Measurements from ENCODE around the gene CARD8.
A peak's percentile ranks its signal among the peaks of the same experiment; 100 is the strongest.
"Not testable (repeated sequence)": the region's sequence is repeated elsewhere in the genome, so short reads cannot be mapped to it uniquely, and the experiment has no call there.

Gene CARD8, protein sequence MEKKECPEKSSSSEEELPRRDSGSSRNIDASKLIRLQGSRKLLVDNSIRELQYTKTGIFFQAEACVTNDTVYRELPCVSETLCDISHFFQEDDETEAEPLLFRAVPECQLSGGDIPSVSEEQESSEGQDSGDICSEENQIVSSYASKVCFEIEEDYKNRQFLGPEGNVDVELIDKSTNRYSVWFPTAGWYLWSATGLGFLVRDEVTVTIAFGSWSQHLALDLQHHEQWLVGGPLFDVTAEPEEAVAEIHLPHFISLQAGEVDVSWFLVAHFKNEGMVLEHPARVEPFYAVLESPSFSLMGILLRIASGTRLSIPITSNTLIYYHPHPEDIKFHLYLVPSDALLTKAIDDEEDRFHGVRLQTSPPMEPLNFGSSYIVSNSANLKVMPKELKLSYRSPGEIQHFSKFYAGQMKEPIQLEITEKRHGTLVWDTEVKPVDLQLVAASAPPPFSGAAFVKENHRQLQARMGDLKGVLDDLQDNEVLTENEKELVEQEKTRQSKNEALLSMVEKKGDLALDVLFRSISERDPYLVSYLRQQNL

DNA sequence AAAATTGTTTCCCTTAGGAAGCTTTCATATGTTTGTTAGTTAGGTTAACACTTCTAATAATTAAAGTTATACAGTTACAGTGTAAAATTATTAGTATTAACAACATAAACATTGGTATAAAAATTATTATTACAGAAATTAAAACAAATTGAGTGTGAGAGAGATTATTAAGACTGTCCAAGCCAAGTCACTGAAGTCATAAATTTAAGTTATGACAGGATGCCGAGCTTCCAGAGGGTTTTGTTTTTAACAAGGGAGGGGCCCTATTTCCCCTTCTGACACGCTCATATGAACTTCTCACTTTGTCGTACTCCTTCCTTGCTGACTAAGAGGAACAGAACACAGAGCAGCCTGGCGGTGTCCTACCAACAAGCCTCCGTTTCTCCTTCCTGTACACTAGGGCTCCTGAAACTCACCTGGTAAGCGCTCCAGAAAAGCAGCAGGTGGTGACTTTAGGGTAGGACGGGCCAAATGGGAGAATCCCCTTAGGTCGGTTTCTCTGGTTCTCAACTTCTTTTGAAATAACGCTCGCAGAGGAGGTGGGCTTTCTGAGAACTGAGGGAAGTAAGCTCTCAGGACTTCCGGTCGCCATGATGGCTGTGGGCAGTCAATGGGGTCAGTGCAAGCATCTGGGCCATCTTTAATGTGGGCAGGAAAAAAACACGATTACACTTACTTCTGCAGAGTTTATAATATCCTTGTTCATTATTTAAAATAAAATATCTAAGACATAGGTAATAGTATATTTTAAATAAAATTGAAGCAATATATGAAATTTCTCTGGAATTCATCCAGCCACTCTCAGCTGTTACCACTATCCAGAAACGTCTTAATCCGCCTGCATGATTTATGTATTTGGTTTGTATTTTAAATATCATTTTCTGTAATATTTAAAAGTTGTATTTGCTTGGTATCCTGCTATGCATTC, at the start of gene CARD8:
CARD8 (minus strand) TSS at position 537 of the 928 bp plus-strand sequence. CDS start 14,892 bp downstream, outside the sequence.
- peak; percentile 84 for DNase-seq (ENCODE audit: low spot score)

DNA sequence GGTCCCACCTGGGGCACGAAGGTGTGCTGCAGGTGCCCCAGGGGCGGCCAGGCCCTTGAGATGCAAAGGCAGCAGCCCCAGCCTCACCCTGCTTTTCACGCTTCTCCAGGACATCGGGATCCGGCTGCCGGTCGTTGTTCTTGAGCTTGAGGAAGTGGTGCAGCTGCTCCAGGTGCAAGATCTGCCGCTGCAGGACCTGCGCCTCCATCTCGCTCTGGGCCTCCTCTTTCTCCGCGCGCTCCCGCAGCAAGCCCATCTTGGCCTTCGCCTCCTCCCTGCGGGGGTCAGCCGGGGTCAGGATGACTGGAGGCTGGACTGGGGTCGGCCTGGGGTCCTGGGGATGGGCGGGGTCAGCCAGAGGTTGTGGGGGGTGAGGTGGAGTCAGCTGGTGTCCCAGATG, 48.2 kb upstream of the CARD8 start:
- DNase-seq (ENCODE audit: low spot score), result no peak

DNA sequence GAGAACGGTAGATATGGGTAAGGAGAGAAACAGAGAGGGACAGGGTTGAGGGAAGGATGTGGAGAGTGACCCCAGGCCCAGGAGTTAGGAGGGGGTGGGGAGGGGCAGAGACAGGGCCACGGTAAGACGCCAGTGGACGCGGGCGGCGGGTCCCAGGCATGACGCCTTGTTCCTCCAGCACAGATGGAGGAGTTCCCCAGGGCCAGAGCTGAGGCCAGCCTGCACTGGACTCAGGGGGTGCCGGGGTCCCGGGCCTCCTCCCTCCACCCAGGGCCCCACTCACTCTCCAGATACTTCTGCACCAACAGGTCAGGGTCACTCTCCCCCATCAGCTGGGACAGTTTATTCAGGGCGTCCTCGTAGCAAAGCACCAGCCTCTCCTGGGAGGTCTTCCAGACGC, 47.7 kb upstream of the CARD8 start:
- DNase-seq (ENCODE audit: low spot score), result no peak

DNA sequence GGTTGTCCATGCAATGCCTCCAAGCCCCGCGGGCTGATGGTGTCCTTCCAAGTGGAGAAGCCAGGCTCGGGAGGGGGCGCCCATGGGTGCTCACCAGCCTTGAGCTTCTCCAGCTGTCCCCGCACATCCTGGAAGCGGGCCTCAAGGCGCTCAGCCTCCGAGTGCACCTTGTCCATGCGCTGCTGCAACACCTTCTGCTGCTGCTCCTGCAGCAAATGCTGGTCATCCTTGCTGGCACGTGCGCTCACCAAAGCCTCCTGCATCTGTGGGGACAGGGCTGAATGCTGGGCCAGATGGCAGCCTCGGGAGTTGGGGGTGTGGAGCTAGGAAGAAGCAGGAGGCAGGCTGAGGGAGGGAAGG, 46.9 kb upstream of the CARD8 start:
- DNase-seq (ENCODE audit: low spot score), result no peak

DNA sequence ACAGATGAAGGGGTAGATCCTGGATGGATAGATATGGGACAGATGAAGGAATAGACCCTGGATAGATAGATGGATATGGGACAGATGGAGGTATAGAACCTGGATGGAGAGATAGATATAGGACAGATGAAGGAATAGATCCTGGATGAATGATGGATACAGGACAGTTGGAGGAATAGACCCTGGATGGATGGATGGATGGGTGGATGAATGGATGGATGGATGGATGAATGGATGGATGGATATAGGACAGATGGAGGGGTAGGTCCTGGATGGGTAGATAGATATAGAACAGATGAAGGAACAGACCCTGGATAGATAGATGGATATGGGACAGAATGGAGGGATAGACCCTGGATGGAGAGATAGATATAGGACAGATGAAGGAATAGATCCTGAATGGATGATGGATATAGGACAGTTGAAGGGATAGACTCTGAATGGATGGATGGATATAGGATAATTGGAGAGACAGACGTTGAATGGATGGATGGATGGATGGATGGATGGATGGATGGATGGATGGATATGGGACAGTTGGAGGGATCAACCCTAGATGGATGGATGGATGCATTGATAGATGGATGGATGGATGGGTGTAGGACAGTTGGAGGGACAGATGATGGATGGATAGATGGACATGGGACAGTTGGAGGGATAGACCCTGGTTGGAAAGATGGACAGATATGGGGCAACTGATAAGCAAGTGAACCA, 46.3 kb upstream of the CARD8 start:
- DNase-seq (ENCODE audit: low spot score), result no peak

DNA sequence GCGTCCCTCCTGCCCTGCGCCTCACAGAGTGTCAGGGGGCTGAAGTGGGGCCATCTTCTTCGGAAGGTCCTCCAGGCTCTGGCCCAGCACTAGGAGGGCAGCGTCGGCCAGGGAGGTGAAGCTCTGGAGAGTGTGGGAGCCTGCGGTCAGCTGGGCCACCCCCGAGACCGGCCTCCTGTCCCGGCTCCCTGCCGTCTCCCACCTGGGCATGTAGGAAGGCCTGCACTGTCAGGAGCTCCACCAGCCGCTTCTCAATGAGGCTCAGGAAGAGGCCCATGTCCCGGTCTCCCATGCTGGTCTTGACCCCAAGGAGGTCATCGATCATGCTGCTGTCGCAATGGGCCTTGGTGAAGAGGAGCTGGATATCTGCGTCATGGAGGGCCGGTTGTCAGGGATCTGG, 42.3 kb upstream of the CARD8 start:
- no peak for DNase-seq (ENCODE audit: low spot score)

DNA sequence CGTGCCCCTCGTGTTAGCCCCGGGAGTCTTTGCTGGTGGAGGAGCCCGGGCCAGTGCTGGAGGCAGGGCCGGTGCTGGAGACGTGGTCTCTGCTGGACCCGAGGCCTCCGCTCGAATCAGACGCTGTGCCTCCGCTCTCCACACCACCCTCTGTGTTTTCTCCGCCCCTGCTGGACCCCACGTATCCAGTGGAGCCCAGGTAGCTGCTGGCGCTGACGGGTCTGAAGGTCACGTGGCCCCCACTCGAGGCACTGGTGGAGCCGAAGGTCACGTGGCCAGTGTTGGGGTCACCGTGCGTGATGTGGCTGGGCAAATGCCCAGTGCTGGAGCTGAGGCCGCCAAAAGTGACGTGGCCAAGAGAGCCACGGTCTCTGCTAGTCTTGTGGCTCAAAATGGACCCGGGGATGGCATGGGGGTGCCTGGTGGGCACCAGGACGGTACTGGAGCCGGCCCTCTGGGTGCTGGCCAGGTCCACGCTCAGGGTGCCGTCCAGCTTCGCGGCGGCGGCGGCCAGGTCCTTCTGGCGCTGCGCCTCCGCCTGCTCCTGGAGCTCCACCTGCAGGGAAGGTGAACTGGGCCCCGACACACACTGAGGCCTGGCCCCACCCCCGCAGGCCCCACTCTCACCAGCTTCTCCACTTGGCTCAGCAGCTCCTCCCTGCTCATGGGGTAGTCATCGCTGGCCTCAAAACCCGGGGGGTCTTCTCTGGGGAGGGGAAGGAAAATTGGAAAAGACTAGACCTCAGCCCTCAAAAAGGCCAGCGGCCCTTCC, 41.4 kb upstream of the CARD8 start:
- no peak for DNase-seq (ENCODE audit: low spot score)

DNA sequence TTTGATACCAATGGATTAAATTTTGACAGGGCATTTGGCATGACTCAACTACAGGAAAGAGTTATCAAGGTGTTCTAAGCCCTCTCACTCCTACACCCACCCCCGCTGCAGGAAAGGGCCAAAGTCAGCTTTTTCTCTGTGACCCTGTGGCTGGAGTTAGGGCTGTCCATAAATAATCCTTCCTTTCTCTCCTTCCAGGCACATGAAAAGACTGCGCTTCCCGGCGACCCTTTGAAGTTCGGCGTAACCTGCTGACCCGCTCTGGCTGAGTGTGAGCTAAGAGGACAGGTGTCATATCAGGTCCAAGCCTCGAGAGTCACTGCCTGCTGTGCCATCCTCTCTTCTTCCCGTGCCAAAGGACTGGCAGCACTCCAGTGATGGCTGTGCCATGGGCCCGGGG, 39.7 kb upstream of the CARD8 start:
- DNase-seq (ENCODE audit: low spot score), result no peak

DNA sequence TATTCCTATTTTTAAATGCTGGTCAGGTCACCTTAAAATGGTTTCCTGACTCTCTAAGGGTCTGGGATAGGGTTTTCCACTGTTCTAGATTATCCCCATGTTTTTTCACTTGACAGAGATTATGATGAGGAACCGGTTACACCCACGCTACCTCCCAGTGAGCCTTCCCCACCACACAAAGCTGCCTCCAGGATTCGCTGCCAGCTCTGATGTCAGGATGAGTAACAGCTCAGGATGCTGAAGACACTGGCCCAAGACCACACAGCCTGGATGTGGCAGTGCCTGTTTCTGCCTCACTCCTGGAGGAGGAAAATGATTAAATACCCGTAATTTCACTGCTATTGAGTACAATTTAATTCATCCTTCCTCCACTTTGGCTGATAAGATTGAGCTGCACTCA, 37.1 kb upstream of the CARD8 start:
- DNase-seq (ENCODE audit: low spot score), result no peak

DNA sequence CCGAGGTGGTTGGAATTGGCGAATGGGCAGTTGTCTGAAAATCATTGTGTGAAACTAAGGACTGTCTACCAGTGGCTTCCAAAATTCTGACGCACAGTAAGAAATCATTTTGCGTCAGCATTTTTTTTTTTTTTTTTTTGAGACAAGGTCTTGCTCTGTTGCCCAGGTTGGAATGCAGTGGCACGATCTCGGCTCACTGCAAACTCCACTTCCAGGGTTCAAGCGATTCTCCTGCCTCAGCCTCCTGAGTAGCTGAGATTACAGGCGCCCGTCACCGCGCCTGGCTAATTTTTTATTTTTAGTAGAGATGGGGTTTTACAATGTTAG, 35.7 kb upstream of the CARD8 start:
- DNase-seq (ENCODE audit: low spot score), result not testable (repeated sequence)

DNA sequence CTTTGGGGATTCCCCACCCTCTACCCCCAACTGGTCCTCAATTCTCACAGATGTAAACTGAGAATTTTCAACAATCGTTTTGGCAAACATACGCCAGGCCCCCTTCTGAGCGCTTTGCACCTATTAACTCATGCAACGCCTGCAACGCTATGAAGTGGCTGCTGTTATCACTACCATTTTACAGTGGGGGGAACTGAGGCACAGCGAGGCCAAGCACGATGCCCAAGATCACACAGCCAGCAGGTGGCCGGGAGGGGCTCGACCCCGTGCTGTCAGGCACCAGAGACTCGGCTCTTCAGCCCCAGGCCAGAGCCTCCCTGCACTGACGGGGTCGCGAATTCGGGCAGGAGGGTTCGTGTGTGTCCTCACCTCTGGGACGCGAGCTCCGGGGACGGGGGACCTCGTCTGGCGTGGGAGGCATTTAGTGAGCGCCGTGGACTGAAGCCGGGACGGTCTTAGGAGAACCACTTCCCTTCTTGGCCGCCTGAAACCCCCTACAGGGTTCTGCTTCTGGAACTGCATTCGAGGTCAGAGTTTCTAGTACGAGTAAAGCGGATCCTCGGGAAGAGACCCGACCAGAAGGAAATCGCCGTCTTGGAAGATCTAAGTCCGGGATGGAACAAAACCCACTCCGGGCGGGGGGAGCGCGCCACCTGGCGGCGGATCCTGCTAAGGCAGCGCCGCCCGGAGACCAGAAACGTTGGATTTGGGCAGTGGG, 35.2 kb upstream of the CARD8 start:
- DNase-seq (ENCODE audit: low spot score), result peak; percentile 42

DNA sequence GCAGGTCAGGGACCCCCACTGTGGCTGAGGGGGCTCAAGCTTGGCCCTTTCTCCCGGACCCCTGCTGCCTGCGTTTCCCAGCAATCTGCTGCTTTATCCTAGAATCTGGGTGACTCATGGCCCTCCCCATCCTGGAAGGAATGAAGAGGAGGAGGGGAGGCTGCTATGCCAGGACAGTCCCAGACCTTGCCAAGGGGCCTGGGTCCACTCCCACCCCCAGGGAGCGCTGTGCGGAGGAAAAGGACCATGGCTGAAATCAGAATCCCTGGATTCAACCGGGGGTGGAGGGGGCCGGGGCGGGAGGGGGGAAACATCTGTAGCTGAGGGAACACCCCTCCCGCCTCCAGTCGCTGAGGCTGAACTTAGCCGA, 34.7 kb upstream of the CARD8 start:
- no peak for DNase-seq (ENCODE audit: low spot score)

DNA sequence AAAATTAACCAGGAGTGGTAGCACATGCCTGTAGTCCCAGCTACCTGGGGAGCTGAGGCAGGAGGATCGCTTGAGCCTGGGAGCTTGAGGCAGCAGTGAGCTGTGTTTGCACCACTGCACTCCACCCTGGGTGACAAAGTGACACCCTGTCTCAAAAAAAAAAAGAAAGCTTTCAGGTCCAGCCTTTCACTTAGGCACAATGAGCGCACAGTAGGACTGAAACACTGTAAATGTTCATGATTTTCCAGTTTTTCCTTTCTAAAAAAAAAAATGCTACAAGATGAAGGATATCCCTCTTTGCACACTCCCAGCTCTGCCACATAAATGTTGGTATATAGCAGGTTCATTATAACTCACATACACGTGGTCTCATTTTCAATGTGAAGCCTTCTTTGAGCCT, 32.0 kb upstream of the CARD8 start:
- DNase-seq (ENCODE audit: low spot score), result no peak

DNA sequence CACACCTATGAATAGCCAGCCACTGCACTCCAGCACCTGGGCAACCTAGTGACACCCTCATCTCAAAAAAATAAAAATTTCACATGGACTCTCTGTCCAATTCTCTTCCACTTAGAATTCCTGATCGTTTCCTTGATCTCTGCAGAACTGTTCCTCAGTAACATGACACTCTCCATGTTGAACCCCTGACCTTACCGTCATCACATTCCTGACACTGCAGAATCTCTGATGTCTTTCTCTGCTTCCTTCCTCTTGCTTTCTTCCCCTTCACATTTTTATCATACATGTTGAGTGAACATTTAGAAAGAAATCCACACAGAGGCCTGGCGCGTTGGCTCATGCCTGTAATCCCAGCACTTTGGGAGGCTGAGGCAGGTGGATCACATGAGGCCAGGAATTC, 29.2 kb upstream of the CARD8 start:
- no peak for DNase-seq (ENCODE audit: low spot score)

DNA sequence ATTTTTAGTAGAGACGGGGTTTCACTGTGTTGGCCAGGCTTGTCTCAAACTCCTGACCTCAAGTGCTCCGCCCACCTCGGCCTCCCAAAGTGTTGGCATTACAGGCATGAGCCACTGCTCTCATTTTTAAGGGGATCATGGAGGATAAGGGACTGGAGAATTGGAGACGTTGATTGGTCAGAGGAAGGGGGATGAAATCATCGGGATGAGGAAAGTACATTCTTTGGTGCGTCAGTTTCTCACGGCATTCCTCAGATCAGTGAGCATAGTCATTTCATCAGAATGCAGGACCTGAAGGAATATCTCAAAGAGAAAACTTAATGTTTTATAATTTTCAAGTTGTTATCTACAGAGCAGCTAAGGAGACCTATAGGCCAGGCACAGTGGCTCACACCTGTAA, 28.2 kb upstream of the CARD8 start:
- no peak for DNase-seq (ENCODE audit: low spot score)

DNA sequence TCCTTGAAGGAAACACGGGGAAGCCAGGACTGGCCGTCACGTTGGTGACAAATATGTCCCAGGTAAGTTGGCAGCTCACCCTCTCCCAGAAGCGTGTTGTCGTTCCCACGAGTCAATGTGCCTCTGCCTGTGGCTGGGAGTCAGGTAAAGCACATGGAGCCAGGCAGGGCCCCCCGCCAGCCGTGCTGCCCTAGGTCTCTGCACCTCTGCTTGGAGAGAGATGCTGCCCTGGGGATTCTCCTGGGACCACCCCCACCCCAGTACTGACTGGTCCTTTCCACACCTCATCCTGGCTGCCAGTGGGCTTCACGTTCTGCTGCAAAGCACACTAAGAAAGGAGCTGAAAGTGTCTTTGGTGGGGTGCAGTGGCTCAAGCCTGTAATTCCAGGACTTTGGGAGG, 24.0 kb upstream of the CARD8 start:
- DNase-seq (ENCODE audit: low spot score), result no peak

DNA sequence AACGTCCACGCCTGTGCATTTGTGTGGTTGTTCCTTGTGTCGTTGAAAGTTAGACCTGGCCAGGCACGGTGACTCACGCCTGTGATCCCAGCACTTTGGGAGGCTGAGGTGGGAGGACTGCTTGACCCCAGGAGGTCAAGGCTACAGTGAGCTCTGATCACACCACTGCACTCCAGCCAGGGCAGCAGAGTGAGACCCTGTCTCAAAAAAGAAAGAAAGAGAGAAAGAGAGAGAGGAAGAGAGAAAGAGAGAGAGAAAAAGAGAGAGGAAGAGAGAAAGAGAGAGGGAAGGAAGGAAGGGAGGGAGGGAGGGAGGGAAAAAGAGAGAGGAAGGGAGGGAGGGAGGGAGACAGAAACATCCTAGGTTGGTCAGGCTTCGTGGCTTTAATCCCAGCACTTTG, 19.2 kb upstream of the CARD8 start:
- DNase-seq (ENCODE audit: low spot score), result no peak

DNA sequence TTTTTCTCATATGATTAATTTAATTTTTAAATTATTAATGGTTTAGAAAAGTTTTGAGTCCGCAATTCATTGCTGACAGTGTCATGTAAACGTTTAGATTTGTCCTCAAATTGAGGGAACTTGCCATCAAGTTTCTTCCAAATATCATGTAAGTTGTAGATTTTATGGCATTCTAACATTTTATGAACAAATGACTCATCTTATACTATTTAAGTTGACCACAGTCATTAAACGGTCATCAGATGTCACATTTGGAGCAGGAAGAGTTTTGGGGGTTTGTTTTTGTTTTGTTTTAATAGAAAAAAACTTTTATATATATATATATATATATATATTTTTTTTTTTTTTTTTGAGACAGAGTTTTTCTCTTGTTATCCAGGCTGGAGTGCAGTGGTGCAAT, 18.5 kb upstream of the CARD8 start:
- DNase-seq (ENCODE audit: low spot score), result no peak

DNA sequence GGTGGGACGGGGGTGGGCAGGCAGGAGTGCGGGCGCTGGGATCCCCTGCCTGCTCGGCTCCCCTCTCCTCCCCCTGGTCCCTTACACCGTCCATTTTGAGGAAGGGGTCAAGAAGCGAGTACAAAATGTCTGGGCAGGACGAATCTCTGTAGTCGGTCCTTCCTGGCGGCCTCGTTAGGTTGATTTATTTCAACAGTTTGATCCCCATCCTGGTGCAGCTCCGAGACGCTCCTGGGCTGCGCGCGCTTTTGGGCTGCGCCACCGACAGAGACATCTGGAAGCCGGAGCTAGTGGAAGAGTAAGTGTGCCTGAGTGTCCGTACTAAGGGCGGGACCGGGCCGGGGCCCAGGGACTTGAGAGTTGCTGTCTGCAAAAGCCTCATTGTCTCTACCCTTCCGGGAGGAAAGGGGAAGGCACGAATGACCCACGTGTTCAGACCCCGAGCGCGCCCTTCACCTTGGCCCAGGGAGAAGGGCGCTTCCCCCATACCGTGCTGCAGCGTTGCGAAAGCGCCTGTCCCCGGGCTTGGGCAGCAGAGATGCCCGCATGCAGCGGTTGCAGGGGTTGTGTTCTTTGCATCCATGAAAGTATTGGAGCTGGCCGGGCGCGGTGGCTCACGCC, 15.9 kb upstream of the CARD8 start:
- DNase-seq (ENCODE audit: low spot score), result no peak

DNA sequence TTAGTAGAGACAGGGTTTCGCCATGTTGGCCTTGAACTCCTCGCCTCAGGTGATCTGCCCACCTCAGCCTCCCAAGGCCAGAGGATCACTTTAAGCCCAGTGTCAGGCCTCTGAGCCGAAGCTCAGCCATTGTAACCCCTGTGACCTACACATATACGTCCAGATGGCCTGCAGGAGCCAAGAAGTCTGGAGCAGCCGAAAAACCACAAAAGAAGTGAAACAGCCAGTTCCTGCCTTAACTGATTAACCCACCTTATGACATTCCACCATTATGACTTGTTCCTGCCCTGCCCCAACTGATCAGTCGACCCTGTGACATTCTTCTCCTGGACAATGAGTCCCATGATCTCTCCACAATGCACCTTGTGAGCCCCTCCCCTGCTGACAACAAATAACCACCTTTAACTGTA, 13.9 kb upstream of the CARD8 start:
- not testable (repeated sequence) for DNase-seq (ENCODE audit: low spot score)

DNA sequence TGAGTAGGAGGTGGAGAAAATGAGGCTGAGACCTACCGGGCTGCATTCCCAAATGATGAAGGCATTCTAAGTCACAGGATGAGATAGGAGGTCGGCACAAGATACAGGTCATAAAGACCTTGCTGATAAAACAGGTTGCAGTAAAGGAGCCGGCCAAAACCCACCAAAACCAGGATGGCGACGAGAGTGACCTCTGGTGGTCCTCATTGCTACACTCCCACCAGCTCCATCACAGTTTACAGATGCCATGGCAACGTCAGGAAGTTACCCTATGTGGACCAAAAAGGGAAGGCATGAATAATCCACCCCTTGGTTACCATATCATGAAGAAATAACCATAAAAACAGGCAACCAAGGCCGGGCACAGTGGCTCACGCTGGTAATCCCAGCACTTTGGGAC, 9.6 kb upstream of the CARD8 start:
- DNase-seq (ENCODE audit: low spot score), result not testable (repeated sequence)

All from CD4-positive, alpha-beta T cell treated with Interleukin-6 at 100 ng/mL for 8 hours (primary cell).